ENCODE results near the gene MXRA7.
"Not testable (repeated sequence)": the region's sequence is repeated elsewhere in the genome, so short reads cannot be mapped to it uniquely, and the experiment has no call there.

MXRA7 gene

DNA sequence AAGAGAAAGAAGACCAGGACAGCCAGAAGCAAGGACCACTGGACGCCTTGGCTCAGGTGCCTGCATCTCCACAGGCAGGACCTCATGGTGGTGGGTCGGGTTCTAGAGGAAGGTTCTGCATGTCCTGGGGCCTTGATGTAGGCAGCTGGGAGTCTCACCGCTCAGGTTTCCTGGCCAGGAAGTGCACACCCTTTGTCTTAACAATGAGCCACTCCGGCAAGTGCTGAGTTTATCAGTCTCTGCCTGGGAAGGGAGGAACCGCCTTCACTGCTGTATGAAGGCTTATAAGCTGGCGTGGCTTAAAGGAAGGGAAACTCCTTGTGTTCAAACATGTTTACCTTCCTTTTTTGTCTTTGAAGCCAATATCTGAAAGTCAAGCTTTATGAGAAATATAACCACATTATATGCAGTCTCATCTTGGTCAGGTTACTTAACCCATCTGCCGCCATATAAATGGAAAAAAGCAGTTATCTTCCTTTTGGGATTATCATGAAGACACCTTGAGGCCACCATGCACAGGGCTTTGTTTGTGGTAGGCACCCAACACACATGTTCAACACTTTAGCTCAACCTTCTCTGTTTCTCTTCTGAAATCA lies 67.1 kb downstream of the MXRA7 start, which contains the start of gene ST6GALNAC1:
TSS of gene ST6GALNAC1 (minus strand) at position 205 of the 596 bp plus-strand sequence. CDS start at position 86, 119 bp downstream.
- no peak for DNase-seq (ENCODE audit: low spot score)

DNA sequence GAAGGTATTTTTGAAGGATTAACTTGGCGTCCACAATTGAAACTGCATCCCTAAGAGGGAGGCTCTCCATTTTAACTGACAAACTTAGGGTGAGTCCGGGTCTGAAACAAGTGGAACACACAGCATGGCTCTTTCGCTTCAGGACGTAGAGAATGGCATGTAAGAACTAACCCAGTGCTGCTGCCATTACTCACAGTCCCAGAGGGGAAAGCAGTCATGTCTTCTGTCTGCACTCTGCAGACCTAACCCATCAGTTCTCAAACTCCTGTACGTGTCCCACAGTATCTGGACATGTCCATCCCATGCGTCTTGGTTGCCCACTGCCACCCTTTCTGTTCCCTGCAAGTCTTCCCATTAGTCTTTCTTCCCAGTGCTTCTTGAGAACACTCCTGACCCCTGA lies 67.8 kb downstream of the MXRA7 start:
- no peak for DNase-seq (ENCODE audit: low spot score)

DNA sequence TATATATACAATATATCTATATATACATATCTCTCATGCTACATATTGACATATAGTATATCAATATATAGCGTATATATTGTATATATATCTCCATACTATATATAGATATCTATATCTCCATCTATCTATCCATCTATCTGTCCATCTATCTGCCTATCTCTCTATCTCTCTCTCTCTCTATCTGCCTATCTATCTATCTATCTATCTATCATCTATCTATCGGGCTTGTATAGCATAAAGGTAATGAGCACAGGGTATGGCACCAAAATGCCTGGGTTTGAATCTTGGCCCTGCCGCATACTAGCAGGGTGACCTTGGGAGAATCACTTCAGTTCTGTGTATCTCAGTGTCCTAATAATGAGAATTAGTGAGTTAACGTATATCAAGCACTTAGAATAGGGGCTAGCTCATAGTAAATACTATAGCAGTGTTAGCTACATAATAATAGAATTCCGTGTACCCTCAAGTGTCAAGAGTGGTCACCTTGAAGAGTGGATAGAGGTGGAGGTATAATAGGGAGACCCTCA lies 68.7 kb downstream of the MXRA7 start:
- DNase-seq (ENCODE audit: low spot score): no peak

DNA sequence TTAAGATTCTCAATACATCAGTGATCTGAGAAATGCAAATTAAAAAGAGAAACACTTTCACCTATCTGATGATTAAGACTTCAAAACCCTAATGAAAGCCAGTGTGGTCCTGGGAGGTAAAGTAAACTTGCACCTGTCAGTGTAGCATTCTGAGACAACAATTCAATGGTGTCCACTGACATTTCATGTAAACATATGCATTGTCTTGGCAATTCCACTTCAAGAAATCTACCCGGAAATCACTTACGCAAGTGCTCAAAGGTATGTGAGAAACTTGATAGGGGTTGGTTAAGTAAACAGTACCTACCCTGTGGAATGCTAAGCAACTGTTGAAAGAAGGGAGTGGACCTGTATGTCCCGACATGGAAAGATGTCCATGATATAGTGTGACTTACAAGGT lies 69.3 kb downstream of the MXRA7 start:
- DNase-seq (ENCODE audit: low spot score): no peak

DNA sequence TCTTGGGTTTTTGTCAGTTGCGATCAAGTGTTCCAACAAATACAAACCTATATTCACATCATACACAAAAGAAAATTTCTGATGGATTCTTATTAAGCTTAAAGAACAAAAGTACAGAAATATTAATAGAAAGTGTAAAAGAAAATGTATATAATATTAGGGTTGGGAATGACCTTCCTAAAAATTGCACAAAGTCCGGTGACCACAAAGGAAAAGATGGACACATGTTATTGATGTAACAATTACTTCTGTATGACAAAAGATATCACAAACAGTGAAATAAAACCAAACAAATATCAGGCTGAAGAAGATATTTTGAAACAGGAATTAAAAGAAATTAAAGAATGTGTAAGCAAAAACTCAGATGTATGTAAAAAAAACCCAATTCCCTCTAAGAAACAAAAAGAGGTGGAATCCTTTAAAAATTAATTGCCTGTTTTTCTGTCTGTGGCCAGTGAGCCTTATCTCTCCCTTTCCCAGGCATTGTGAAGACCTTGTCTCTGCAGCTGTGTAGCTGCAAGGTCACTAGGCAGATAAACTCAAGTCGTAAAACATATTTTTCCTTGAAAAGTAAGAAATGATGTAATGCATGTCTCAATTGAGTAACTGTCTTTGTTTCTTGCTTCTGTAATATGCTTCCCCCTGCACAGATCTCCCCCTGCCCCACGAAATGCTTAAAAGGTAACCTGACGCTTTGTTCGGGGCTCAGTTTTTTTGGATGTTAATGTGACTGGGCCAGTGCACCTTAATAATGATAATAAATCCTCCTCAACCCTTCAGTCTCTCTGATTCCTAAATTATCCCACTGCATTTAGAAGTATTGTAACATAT lies 70.0 kb downstream of the MXRA7 start:
- no peak for DNase-seq (ENCODE audit: low spot score)

DNA sequence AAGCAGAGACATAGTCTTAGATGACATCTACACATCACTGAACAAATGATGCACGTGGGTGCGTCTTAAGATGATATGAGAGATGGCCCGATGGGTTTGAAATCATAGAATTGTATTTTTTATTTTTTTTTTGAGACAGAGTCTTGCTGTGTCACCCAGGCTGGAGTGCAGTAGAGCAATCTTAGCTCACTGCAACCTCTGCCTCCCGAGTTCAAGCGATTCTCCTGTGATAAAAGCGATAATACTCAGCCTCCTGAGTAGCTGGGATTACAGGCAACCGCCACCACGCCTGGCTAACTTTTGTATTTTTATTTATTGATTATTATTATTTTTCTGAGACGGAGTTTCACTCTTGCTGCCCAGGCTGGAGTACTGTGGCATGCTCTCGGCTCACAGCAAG lies 72.5 kb downstream of the MXRA7 start:
- DNase-seq (ENCODE audit: low spot score): no peak

DNA sequence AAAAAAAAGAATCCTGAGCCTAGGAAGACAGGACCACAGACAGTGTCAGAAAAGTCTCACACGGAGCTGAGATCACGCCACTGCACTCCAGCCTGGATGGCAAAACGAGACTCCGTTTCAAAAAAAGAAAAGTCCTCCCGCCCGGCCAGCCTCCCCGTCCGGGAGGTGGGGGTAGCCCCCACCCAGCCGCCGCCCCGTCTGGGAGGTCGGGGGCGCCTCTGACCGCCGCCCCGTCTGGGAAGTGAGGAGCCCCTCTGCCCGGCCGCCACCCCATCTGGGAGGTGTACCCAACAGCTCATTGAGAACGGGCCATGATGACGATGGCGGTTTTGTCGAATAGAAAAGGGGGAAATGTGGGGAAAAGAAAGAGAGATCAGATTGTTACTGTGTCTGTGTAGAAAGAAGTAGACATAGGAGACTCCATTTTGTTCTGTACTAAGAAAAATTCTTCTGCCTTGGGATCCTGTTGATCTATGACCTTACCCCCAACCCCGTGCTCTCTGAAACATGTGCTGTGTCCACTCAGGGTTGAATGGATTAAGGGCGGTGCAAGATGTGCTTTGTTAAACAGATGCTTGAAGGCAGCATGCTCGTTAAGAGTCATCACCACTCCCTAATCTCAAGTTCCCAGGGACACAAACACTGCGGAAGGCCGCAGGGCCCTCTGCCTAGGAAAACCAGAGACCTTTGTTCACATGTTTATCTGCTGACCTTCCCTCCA lies 74.1 kb downstream of the MXRA7 start:
- not testable (repeated sequence) for DNase-seq (ENCODE audit: low spot score)

DNA sequence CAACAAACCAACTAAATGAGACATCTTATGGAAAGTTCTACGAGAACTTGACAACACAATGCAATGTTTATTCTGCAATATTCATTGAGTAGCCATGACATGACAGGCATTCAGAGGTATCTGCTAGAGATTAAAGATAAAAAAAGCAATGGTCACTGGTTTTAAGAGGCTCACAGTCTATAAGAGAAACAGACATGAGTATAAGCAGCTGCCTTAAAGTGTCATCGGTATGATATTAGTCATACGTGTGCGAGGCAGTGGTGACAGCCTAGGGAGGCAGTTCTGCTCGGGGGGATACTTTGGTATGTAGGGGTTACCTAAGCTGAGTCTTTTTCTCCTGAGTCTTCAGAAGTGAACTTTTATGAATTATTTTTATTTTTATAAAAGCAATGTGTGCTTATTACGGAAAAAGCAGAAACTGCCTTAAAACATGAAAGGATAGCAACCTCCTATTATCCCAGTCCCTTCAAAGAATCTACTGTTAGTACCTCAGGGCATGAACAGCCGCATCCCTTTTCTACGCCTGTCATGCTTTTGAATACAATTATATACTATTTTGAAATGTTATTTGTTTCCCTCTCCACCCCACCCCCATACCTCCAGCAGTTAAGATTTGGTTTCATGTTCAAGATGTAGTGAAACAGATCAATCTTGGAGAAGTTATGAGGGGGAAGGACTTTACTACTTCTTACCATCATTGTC lies 75.0 kb downstream of the MXRA7 start:
- DNase-seq (ENCODE audit: low spot score): no peak

DNA sequence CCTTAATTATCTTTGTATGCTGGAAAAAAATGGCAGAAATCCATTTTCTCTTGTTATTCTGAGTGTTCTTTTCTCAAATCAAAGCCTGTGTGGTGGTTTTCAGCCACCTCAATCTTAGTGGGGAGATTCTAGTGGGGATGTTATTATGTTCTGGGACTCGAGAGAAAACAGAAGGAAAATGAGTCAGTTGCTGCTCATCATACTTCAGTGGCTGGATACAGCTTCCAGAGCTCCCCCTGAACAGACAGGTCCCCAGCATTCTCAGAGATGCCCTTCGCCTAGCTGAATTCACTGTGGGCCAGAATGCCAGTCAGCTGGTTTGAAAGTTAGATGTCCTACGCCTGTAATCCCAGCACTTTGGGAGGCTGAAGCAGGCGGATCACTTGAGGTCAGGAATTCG lies 75.7 kb downstream of the MXRA7 start:
- no peak for DNase-seq (ENCODE audit: low spot score)

DNA sequence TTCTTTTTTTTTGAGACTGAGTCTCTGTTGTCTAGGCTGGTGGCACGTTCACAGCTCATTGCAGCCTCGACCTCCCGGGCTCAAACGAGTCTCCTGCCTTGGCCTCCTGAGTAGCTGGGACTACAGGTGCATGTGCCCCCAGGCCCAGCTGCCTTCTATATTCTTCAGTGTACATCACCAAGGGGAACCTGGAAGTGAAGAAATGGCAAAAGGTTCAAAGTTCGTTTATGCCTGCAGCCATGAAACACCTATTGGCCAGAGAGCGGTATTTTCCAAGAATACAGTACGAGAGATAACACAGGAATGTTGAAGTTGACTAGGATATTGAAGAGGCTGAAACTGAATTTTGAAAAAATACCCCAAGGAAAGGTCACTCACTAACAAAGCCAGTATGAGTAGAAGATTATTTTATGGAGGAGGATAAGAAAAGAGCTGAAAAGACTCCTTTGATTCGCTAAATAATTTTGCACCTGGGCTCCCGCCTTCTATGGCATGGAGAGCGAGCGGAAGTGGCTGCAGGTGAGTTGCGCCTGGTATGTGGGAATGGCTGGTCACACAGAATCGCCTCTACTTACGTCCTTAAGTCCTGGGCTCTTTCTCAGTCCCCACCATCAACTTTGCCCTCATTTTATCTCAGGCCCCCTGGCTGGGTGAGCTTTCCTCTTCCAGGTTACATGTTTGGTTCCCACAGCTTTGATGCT lies 77.0 kb downstream of the MXRA7 start:
- no peak for DNase-seq (ENCODE audit: low spot score)

DNA sequence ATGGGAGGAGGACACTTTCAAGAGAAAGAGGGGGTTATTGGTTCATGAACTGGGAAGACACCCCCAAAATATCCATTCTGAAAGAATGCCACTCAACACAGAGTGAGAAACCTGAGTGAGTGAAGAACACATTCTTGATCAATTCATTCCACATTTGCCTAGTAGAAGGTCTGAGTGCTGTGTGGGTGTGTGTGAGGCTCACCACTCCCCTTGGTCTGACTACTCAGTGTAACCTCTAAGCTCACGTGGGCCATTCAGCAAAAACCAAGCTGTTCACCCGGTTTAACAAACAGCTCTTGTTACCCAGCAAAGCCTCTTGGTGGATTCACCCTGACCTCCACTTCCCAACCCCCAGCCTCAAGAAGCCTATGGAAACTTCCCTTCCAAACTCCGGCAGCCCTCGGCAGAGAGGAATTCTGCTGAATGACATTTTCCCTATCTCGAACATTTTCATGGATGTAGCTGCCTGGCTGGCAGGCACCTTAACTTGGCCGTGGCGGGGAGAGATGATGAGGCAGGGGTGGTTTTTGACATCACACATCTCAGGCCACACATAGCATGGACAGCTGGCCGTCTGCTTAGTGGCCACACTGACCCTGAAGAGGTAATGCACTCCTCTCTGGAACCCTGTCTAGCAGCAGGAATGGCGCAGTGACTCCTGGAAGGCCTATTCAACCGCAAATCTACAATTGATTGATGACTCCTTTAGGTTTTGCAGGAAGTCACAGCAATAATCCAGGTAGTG lies 78.8 kb downstream of the MXRA7 start:
- no peak for DNase-seq (ENCODE audit: low spot score)

DNA sequence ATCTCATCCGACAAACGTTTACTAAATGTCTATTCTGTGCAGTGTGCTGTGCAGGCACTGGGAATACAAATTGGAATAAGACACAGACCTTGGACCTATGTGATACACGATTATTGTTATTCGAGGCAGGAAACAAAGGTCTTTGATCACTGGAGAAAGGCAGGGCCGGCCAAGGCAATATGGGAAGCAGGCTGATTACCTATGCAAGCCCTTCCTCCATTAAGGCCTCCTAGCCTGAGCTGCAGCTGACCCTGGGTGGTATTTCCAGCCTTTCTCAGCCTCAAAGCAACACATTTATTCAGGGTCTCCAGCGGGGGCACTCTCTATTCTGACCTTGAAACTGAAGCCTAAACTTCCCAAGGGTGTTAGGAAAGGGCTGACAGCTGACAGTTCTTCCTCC lies 80.6 kb downstream of the MXRA7 start:
- DNase-seq (ENCODE audit: low spot score): no peak

Measured in kidney capillary endothelial cell (primary cell).